WTC11 (cell line): ENCODE data around the gene ARHGAP8. TPM values are rescaled to one million over a fixed set of nuclear protein-coding genes. Genes with fewer than 3 reads are reported as not detected.

Experiments
- ATAC-seq: fragments of 200-7000 bp; cut with Tn5 transposase; 2 replicates; pipeline ENCODE4 v1.10.0; 2021; ENCODE audit warnings: mild to moderate bottlenecking, moderate library complexity
- CTCF ChIA-PET: fragments of 300-600 bp; sonication (Branson Sonifier 250); formaldehyde crosslinking; loops from one replicate; lab custom pipeline; 2021; ENCODE audit warnings: antibody characterized with exemption; lab: Charles Lee
- POLR2A ChIA-PET: fragments of 350-600 bp; sonication (Branson Sonifier 250); formaldehyde crosslinking; loops from one replicate; lab custom pipeline; 2021; ENCODE audit warnings: antibody characterized with exemption; lab: Charles Lee
- DNase-seq: peaks from one replicate; pipeline ENCODE4 v3.0.0; 2021; ENCODE audit warnings: low spot score
- H3K27ac Mint-ChIP-seq: 2 replicates; pipeline ENCODE4 v1.8.0; 2021; ENCODE audit warnings: mixed read lengths
- H3K27me3 Mint-ChIP-seq: 2 replicates; pipeline ENCODE4 v1.8.0; 2021; ENCODE audit warnings: low read depth, mild to moderate bottlenecking, moderate library complexity, mixed read lengths
- H3K36me3 Mint-ChIP-seq: 2 replicates; pipeline ENCODE4 v1.8.0; 2021; ENCODE audit warnings: mixed read lengths
- H3K4me1 Mint-ChIP-seq: 2 replicates; pipeline ENCODE4 v1.8.0; 2022; ENCODE audit warnings: mixed read lengths
- H3K4me3 Mint-ChIP-seq: 2 replicates; pipeline ENCODE4 v1.8.0; 2021; ENCODE audit warnings: mild to moderate bottlenecking, moderate library complexity, mixed read lengths
- H3K9me3 Mint-ChIP-seq: 2 replicates; pipeline ENCODE4 v1.8.0; 2021; ENCODE audit warnings: mixed read lengths
- ATF6 ChIP-seq: sonication (generic); formaldehyde crosslinking; IDR thresholded peaks from 2 replicates; pipeline ENCODE4 v1.8.1; 2023; ENCODE audit warnings: mild to moderate bottlenecking, missing genetic modification reagents
- CDX4 ChIP-seq: fragments of 250-450 bp; sonication (Bioruptor Pico); IDR thresholded peaks from 2 replicates; pipeline ENCODE4 v1.9.0; 2021; ENCODE audit warnings: moderate library complexity, mild to moderate bottlenecking, inconsistent platforms, borderline replicate concordance
- GRHL2 ChIP-seq: fragments of 250-450 bp; sonication (Bioruptor Pico); IDR thresholded peaks from 2 replicates; pipeline ENCODE4 v1.8.0; 2022; ENCODE audit warnings: mild to moderate bottlenecking, moderate library complexity; ENCODE audit not compliant: insufficient replicate concordance, severe bottlenecking
- KAT7 ChIP-seq: sonication (generic); formaldehyde crosslinking; IDR thresholded peaks from 2 replicates; pipeline ENCODE4 v1.8.1; 2023; ENCODE audit warnings: missing genetic modification reagents, mild to moderate bottlenecking, borderline replicate concordance
- NFE2L1 ChIP-seq: sonication (generic); formaldehyde crosslinking; IDR thresholded peaks from 2 replicates; pipeline ENCODE4 v1.8.1; 2023; ENCODE audit warnings: missing genetic modification reagents
- OVOL2 ChIP-seq: fragments of 250-450 bp; sonication (Bioruptor Pico); IDR thresholded peaks from 2 replicates; pipeline ENCODE4 v1.9.0; 2021; ENCODE audit warnings: mild to moderate bottlenecking, borderline replicate concordance
- PREB ChIP-seq: sonication (generic); formaldehyde crosslinking; IDR thresholded peaks from 2 replicates; pipeline ENCODE4 v1.8.1; 2022; ENCODE audit warnings: mild to moderate bottlenecking, missing genetic modification reagents, moderate library complexity, borderline replicate concordance
- PRRX2 ChIP-seq: fragments of 250-450 bp; sonication (Bioruptor Pico); IDR thresholded peaks from 2 replicates; pipeline ENCODE4 v1.8.0; 2021; ENCODE audit warnings: mild to moderate bottlenecking
- total RNA-seq: library from RNA; stranded (reverse); gene quantifications from 3 replicates; pipeline ENCODE4 v1.2.3, GENCODE V29; 2021
- TF ChIP-seq, protein P1 (sequence below): fragments of 200-600 bp; IDR thresholded peaks from 2 replicates; pipeline ENCODE4 v1.8.0; 2022; ENCODE audit warnings: antibody characterized with exemption
- TF ChIP-seq, protein P2 (sequence below): sonication (generic); formaldehyde crosslinking; IDR thresholded peaks from 2 replicates; pipeline ENCODE4 v1.8.0; 2023; ENCODE audit warnings: missing genetic modification reagents, mild to moderate bottlenecking, borderline replicate concordance

The ARHGAP8 gene
- total RNA-seq, 1 experiment from 2014 or later, result 61.4 TPM

GRCh38 chr22:44815099-44816070 is 63.0 kb downstream of the ARHGAP8 start:
- DNase-seq, result no peak
- no peak overlapping the region for H3K27ac Mint-ChIP-seq
- peaks cover 36% of the 10 kb centered on the region for H3K36me3 Mint-ChIP-seq
- TF ChIP-seq OVOL2 (CRISPR knock-in tag) (no peak), NFE2L1 (CRISPR knock-in tag) (no peak), GRHL2 (CRISPR knock-in tag) (no peak), PRRX2 (CRISPR knock-in tag) (no peak), ATF6 (CRISPR knock-in tag) (no peak), KAT7 (CRISPR knock-in tag) (no peak)
- TF ChIP-seq, all 79 proteins: peak for 0
- CTCF ChIA-PET, result interaction anchor here (0.6 to 1.5 kb wide), 3 partner anchors 13 to 130 kb away, joined by 3 to 4 read pairs (median 3); no protein-coding TSS in a partner anchor
- H3K4me1 Mint-ChIP-seq, result peaks cover 7% of the 10 kb centered on the region
- H3K27me3 Mint-ChIP-seq, result no peaks in the 10 kb centered on the region
- no peak for ATAC-seq
- H3K4me3 Mint-ChIP-seq, result no peak overlapping the region
- POLR2A ChIA-PET, result no interaction called here
- H3K9me3 Mint-ChIP-seq, result peaks cover 18% of the 10 kb centered on the region

DNA sequence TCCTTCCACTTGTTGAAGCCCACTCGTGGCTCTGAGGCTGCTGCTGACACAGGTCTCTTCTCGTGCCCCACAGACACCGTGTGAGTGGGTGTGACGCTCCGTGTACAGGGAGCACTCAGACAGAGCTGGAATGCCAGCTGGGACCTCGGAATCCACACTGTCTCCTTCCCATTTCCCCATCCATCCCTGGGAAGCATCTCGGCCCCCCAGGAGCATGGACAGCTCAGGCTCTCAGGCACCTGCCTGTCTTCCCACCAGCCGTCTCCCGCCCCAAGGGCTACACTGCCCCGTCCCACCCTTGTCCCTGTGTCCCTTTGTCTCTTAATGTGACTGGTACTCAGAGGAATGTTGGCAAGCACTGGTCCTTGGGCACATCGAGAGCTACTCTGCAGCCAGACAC is 63.8 kb downstream of the ARHGAP8 start:
- DNase-seq, result no peak
- H3K4me1 Mint-ChIP-seq, result peaks cover 13% of the 10 kb centered on the region
- no peak overlapping the region for H3K4me3 Mint-ChIP-seq
- H3K9me3 Mint-ChIP-seq, result peaks cover 17% of the 10 kb centered on the region
- ChIA-PET CTCF (no interaction called here), POLR2A (no interaction called here)
- ATAC-seq, result no peak
- TF ChIP-seq ATF6 (CRISPR knock-in tag) (no peak), PREB (CRISPR knock-in tag) (no peak), CDX4 (CRISPR knock-in tag) (no peak), GRHL2 (CRISPR knock-in tag) (no peak), OVOL2 (CRISPR knock-in tag) (no peak)
- TF ChIP-seq, protein P1, sequence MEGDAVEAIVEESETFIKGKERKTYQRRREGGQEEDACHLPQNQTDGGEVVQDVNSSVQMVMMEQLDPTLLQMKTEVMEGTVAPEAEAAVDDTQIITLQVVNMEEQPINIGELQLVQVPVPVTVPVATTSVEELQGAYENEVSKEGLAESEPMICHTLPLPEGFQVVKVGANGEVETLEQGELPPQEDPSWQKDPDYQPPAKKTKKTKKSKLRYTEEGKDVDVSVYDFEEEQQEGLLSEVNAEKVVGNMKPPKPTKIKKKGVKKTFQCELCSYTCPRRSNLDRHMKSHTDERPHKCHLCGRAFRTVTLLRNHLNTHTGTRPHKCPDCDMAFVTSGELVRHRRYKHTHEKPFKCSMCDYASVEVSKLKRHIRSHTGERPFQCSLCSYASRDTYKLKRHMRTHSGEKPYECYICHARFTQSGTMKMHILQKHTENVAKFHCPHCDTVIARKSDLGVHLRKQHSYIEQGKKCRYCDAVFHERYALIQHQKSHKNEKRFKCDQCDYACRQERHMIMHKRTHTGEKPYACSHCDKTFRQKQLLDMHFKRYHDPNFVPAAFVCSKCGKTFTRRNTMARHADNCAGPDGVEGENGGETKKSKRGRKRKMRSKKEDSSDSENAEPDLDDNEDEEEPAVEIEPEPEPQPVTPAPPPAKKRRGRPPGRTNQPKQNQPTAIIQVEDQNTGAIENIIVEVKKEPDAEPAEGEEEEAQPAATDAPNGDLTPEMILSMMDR, result no peak
- TF ChIP-seq, protein P2, sequence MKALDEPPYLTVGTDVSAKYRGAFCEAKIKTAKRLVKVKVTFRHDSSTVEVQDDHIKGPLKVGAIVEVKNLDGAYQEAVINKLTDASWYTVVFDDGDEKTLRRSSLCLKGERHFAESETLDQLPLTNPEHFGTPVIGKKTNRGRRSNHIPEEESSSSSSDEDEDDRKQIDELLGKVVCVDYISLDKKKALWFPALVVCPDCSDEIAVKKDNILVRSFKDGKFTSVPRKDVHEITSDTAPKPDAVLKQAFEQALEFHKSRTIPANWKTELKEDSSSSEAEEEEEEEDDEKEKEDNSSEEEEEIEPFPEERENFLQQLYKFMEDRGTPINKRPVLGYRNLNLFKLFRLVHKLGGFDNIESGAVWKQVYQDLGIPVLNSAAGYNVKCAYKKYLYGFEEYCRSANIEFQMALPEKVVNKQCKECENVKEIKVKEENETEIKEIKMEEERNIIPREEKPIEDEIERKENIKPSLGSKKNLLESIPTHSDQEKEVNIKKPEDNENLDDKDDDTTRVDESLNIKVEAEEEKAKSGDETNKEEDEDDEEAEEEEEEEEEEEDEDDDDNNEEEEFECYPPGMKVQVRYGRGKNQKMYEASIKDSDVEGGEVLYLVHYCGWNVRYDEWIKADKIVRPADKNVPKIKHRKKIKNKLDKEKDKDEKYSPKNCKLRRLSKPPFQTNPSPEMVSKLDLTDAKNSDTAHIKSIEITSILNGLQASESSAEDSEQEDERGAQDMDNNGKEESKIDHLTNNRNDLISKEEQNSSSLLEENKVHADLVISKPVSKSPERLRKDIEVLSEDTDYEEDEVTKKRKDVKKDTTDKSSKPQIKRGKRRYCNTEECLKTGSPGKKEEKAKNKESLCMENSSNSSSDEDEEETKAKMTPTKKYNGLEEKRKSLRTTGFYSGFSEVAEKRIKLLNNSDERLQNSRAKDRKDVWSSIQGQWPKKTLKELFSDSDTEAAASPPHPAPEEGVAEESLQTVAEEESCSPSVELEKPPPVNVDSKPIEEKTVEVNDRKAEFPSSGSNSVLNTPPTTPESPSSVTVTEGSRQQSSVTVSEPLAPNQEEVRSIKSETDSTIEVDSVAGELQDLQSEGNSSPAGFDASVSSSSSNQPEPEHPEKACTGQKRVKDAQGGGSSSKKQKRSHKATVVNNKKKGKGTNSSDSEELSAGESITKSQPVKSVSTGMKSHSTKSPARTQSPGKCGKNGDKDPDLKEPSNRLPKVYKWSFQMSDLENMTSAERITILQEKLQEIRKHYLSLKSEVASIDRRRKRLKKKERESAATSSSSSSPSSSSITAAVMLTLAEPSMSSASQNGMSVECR (CRISPR knock-in tag), result no peak
- peaks cover 28% of the 10 kb centered on the region for H3K36me3 Mint-ChIP-seq
- no peaks in the 10 kb centered on the region for H3K27me3 Mint-ChIP-seq
- no peak overlapping the region for H3K27ac Mint-ChIP-seq
